ENCODE results near the gene ITPR2. TPM values are rescaled to one million over a fixed set of nuclear protein-coding genes. Genes with fewer than 3 reads are reported as not detected.

Gene ITPR2
- total RNA-seq, 1 experiment from 2014 or later, result 26.0 TPM

DNA sequence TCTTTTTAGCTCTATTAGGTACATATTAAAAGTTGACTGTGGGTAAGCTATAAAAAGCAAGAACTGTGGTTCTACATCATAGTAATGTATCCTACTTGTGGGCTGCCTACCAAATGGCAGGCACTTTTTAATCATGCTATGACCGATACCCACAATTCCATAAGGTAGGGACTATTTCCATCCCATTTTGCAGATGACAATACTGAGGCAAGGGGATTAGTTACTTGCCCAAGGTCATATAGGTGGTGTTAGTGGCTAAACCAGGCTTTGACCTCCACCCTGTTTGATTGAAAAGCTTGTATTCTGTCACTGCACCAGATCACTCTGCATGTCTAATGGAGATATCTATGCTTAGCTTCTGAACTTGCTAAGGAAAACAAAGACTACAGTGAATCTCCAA, 485.7 kb downstream of the ITPR2 start:
- Histone ChIP-seq H4K20me1 (ENCODE audit: insufficient read depth) (no peaks in the 10 kb centered on the region), H3K4me3 (no peak overlapping the region), H3F3A (ENCODE audit: insufficient read depth, low read depth) (0 out of 2 replicates have a peak, but pooled peaks cover 2% of the 10 kb centered on the region), H3K27me3 (ENCODE audit: insufficient read depth, low read depth) (no peaks in the 10 kb centered on the region), H3K36me3 (ENCODE audit: low read depth) (no peaks in the 10 kb centered on the region), H3K4me1 (replicated peaks; ENCODE audit: insufficient read depth) (no peaks in the 10 kb centered on the region; the same call in 1 of the 2 replicates), H3K9me2 (ENCODE audit: insufficient read depth) (no peaks in the 10 kb centered on the region; the same call in 1 of the 2 replicates), H3K9me3 (ENCODE audit: insufficient read depth, low read depth) (no peaks in the 10 kb centered on the region), H3K4me2 (no peak overlapping the region), H3K79me2 (ENCODE audit: low read depth) (no peaks in the 10 kb centered on the region), H3K27ac (no peak overlapping the region), H2AFZ (no peak overlapping the region)
- intact Hi-C loops (cut with micrococcal nuclease; ENCODE audit: unreplicated experiment), result no loop called here
- POLR2A ChIA-PET (ENCODE audit: unreplicated experiment), result no interaction called here
- TF ChIP-seq, protein P1, sequence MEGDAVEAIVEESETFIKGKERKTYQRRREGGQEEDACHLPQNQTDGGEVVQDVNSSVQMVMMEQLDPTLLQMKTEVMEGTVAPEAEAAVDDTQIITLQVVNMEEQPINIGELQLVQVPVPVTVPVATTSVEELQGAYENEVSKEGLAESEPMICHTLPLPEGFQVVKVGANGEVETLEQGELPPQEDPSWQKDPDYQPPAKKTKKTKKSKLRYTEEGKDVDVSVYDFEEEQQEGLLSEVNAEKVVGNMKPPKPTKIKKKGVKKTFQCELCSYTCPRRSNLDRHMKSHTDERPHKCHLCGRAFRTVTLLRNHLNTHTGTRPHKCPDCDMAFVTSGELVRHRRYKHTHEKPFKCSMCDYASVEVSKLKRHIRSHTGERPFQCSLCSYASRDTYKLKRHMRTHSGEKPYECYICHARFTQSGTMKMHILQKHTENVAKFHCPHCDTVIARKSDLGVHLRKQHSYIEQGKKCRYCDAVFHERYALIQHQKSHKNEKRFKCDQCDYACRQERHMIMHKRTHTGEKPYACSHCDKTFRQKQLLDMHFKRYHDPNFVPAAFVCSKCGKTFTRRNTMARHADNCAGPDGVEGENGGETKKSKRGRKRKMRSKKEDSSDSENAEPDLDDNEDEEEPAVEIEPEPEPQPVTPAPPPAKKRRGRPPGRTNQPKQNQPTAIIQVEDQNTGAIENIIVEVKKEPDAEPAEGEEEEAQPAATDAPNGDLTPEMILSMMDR (conservative IDR thresholded peaks at IDR 0.05), result no peak
- TF ChIP-seq EZH2 (IDR thresholded peaks at IDR 0.05; ENCODE audit: low read depth), result no peak
- no peak for DNase-seq
- no TSS peak for BruUV-seq (replicated peaks)
- CTCF ChIA-PET, result no interaction called here

DNA sequence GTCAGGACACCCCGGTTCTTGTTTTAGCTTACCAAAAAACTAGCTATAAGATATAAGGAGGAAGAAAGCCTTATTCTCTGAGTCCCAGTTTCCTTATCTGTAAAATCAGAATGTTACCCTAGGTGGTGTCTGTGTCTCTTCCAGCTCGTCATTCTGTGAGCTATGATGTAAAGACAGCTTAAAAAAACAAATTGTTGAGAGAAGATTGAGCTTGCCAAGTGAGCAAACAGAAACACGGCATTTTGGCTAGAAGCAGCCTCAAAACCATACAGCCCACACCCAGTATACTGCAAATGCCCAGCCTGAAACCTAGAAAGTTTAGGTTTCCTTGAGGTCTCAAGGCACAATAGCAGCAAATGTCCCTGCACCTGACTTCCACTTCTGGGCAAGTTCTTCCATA, 486.3 kb downstream of the ITPR2 start:
- no peak overlapping the region for H3K27ac ChIP-seq
- H3K9me3 ChIP-seq (ENCODE audit: insufficient read depth, low read depth), result no peaks in the 10 kb centered on the region
- no peak for TF ChIP-seq EZH2 (IDR thresholded peaks at IDR 0.05; ENCODE audit: low read depth)
- TF ChIP-seq, protein P1 (conservative IDR thresholded peaks at IDR 0.05), result no peak
- no peaks in the 10 kb centered on the region for H4K20me1 ChIP-seq (ENCODE audit: insufficient read depth)
- no peaks in the 10 kb centered on the region for H3K27me3 ChIP-seq (ENCODE audit: insufficient read depth, low read depth)
- no peak for DNase-seq
- no peaks in the 10 kb centered on the region; the same call in 1 of the 2 replicates for H3K4me1 ChIP-seq (replicated peaks; ENCODE audit: insufficient read depth)
- H3K79me2 ChIP-seq (ENCODE audit: low read depth), result no peaks in the 10 kb centered on the region
- POLR2A ChIA-PET (ENCODE audit: unreplicated experiment), result interaction anchor here (0.7 kb wide), 3 partner anchors 28 to 912 kb away, joined by 3 to 12 read pairs (median 4); no protein-coding TSS in a partner anchor
- CTCF ChIA-PET, result interaction anchor here (0.9 kb wide), 1 partner anchor 305 kb away, joined by 5 read pairs; no protein-coding TSS in a partner anchor
- no peaks in the 10 kb centered on the region for H3K36me3 ChIP-seq (ENCODE audit: low read depth)
- H3F3A ChIP-seq (ENCODE audit: insufficient read depth, low read depth), result 0 out of 2 replicates have a peak, but pooled peaks cover 2% of the 10 kb centered on the region
- no peak overlapping the region for H3K4me2 ChIP-seq
- intact Hi-C loops (cut with micrococcal nuclease; ENCODE audit: unreplicated experiment), result no loop called here
- BruUV-seq (replicated peaks), result no TSS peak
- no peak overlapping the region for H2AFZ ChIP-seq
- no peak overlapping the region for H3K4me3 ChIP-seq
- H3K9me2 ChIP-seq (ENCODE audit: insufficient read depth), result no peaks in the 10 kb centered on the region; the same call in 1 of the 2 replicates

DNA sequence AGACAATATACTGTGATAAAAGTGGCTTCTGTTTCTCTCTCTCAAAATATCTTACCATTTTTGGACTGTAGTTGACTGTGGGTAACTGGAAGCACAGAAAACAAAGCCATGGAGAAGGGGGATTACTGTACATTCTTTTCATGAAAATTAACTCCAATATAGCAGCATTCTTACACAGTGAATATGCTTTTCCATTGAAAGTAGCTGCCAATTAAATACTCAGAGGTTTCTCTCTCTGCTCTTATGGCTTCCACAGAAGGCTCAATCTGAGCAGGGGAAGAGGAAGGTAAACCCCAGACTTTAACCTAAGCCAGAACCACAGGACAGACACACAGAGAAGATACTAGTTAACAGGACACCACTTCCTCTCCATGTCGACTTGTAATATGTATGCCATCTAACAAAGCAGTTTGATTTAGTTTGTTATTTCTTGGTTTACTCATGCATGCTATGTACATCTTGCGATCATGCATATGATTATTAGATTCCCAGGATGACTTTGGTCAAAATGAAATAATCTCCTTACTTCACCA, 487.5 kb downstream of the ITPR2 start:
- Histone ChIP-seq H4K20me1 (ENCODE audit: insufficient read depth) (no peaks in the 10 kb centered on the region), H3K4me3 (no peak overlapping the region), H3K9me2 (ENCODE audit: insufficient read depth) (no peaks in the 10 kb centered on the region; the same call in 1 of the 2 replicates), H3K4me2 (no peak overlapping the region), H2AFZ (no peak overlapping the region), H3K27me3 (ENCODE audit: insufficient read depth, low read depth) (no peaks in the 10 kb centered on the region), H3K27ac (no peak overlapping the region), H3K9me3 (ENCODE audit: insufficient read depth, low read depth) (no peaks in the 10 kb centered on the region), H3K4me1 (replicated peaks; ENCODE audit: insufficient read depth) (no peaks in the 10 kb centered on the region; the same call in 1 of the 2 replicates), H3K79me2 (ENCODE audit: low read depth) (no peaks in the 10 kb centered on the region), H3F3A (ENCODE audit: insufficient read depth, low read depth) (0 out of 2 replicates have a peak, but pooled peaks cover 2% of the 10 kb centered on the region), H3K36me3 (ENCODE audit: low read depth) (no peaks in the 10 kb centered on the region)
- POLR2A ChIA-PET (ENCODE audit: unreplicated experiment), result no interaction called here
- DNase-seq, result no peak
- no TSS peak for BruUV-seq (replicated peaks)
- intact Hi-C loops (cut with micrococcal nuclease; ENCODE audit: unreplicated experiment), result no loop called here
- TF ChIP-seq EZH2 (IDR thresholded peaks at IDR 0.05; ENCODE audit: low read depth), result no peak
- TF ChIP-seq, protein P1 (conservative IDR thresholded peaks at IDR 0.05), result no peak
- CTCF ChIA-PET, result no interaction called here

All from PC-9 (cell line).